ENCODE results near the gene LMBR1.

DNA sequence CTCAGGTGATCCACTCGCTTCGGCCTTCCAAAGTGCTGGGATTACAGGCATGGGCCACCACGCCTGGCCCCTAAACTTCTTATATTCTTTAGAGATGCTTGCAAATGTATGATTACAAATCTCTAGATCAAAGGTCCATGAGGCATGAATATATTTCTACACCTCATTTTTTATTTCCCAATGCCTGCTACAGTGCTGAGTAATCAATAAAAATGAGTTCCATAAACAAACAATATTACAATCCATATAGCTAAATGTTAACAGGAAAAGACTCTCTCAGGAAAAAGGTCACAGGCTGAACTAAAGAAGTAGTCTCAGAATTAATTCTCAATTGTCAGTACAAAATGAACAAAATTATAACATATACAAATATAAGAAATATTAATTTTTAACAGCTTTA is 90.8 kb downstream of the LMBR1 start:
- TF ChIP-seq ZNF274 (IDR thresholded peaks at IDR 0.05; ENCODE audit: low read depth, low read length) = no peak
- no peak for TF ChIP-seq YY1 (IDR thresholded peaks at IDR 0.05; ENCODE audit: insufficient read depth, insufficient read length)

All from NT2/D1 (cell line).